ENCODE data around the gene EXOSC2. TPM values are rescaled to one million over a fixed set of nuclear protein-coding genes. Genes with fewer than 3 reads are reported as not detected.

Gene EXOSC2
- total RNA-seq = 10 to 100 TPM; 83.5 to 88.4 TPM
- polyA plus RNA-seq = 24.2 TPM

DNA sequence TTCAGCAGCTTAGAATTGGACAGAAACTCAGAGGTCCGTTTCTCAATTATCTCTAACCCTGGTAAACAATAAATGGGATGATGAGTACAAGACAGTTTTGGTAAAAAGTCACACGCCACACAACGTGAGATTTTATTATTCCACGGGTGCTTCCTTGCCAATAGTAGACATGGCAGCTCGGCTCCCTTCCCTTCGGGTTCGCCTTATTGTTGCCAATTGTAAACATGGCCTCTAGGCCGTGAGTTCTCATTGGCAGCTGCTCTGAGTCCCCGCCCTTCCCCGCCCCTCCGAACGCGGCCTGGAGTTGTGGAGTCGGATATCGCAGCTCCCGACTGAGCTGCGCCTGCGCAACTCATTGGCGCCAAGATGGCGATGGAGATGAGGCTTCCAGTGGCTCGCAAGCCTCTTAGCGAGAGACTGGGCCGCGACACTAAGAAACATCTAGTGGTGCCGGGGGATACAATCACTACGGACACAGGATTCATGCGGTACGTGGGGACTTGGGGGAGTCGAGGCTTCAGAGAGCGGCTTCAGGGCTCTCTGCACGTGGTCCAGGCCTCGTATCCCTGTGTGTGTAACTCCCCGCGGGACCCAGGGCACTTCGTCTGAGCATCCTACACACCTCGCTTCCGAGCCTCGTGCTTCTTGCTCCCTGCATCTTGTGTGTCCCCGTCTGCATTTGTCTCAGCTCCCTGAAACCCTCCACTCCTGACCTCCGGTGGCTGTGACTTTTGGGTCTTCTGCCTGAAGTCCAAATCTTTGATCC, at the start of gene EXOSC2:
TSS of gene EXOSC2 (plus strand) at position 355 of the 766 bp plus-strand sequence. CDS start at position 367, 12 bp downstream.
- peak; percentile 87 to 99 (median 97) for DNase-seq
- peaks cover 5 to 43% (median 10%) of the 10 kb centered on the region in 3 donors for H3K36me3 Mint-ChIP-seq
- ChIA-PET POLR2A (interaction anchor here (0.5 to 1.2 kb wide), 5 partner anchors 12 to 114 kb away, joined by 3 to 7 read pairs (median 3); partner anchors contain the start of gene FUBP3), CTCF (interaction anchor here (0.7 to 5.4 kb wide), 8 partner anchors 8 to 233 kb away, joined by 3 to 39 read pairs (median 5); no protein-coding TSS in a partner anchor)
- Histone ChIP-seq H3K27ac (ENCODE audit: low read depth, low read length) (peak within 1 kb of the TSS; percentile 84), H3K36me3 (ENCODE audit: insufficient read depth, low read length) (peaks cover 19% of the 10 kb centered on the region), H3K4me3 (ENCODE audit: low read length) (peak within 1 kb of the TSS; percentile 98), H3K27me3 (ENCODE audit: insufficient read depth, low read length, poor library complexity, severe bottlenecking) (no peaks in the 10 kb centered on the region), H3K9me3 (ENCODE audit: low read length) (no peaks in the 10 kb centered on the region), H3K4me1 (ENCODE audit: insufficient read depth, low read length) (peaks cover 21% of the 10 kb centered on the region)
- peak within 1 kb of the TSS; percentile 89 to 99 (median 97) for H3K4me3 Mint-ChIP-seq
- H3K4me1 Mint-ChIP-seq = peaks cover 37 to 52% (median 50%) of the 10 kb centered on the region in 3 donors
- H3K27me3 Mint-ChIP-seq = peaks cover 0 to 1% of the 10 kb centered on the region in 2 donors
- H3K9me3 Mint-ChIP-seq = no peaks in the 10 kb centered on the region
- peak within 1 kb of the TSS; percentile 71 to 98 (median 94) for H3K27ac Mint-ChIP-seq

DNA sequence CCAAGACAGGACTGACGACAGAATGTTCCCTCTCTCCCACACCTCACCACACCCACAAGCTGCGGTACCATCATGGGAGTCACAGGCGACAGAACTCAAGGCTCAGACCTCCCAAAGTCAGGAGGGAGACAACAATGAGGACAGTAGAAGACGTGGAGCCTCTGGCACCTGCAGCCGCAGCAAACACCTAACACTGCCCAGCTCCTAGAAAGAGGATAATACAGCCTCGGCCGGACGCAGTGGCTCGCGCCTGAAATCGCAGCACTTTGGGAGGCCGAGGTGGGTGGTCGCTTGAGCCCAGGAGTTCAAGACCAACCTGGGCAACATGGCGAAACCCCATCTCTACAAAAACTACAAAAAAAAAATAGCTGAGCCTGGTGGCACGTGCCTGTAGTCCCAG, 42.4 kb upstream of the EXOSC2 start:
- CTCF ChIA-PET = interaction anchor here (1.2 kb wide), 1 partner anchor 1662 kb away, joined by 3 read pairs; no protein-coding TSS in a partner anchor
- POLR2A ChIA-PET = no interaction called here
- no peak for DNase-seq

DNA sequence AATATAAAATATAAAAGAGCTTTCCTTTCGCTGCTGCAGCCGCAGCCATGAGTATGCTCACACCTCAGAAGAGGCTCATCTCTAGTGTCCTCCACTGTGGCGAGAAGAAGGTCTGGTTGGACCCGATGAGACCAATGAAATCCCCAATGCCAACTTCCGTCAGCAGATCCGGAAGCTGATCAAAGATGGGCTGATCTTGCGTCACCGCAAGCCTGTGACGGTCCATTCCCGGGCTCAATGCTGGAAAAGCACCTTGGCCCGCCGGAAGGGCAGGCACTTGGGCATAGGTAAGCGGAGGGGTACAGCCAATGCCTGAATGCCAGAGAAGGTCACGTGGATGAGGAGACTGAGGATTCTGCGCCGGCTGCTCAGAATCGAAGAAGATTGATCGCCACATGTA, 41.8 kb upstream of the EXOSC2 start:
- no peak overlapping the region for H3K4me3 Mint-ChIP-seq
- ChIA-PET POLR2A (no interaction called here), CTCF (interaction anchor here (1.4 kb wide), 1 partner anchor 32 kb away, joined by 4 read pairs; no protein-coding TSS in a partner anchor)
- H3K27me3 Mint-ChIP-seq = peaks cover 18 to 34% of the 10 kb centered on the region in 2 donors
- no peak for DNase-seq
- Histone ChIP-seq H3K4me1 (ENCODE audit: insufficient read depth, low read length) (no peaks in the 10 kb centered on the region), H3K27ac (ENCODE audit: low read depth, low read length) (no peak overlapping the region), H3K36me3 (ENCODE audit: insufficient read depth, low read length) (no peaks in the 10 kb centered on the region), H3K9me3 (ENCODE audit: low read length) (no peaks in the 10 kb centered on the region), H3K27me3 (ENCODE audit: insufficient read depth, low read length, poor library complexity, severe bottlenecking) (no peaks in the 10 kb centered on the region), H3K4me3 (ENCODE audit: low read length) (no peak overlapping the region)
- peaks cover 0 to 3% (median 0%) of the 10 kb centered on the region in 3 donors for H3K36me3 Mint-ChIP-seq
- H3K27ac Mint-ChIP-seq = no peak overlapping the region
- no peaks in the 10 kb centered on the region for H3K4me1 Mint-ChIP-seq
- peaks cover 0 to 3% (median 2%) of the 10 kb centered on the region in 5 donors for H3K9me3 Mint-ChIP-seq

More for the DNA sequence above, 42.4 kb upstream of the EXOSC2 start:
- Mint-ChIP-seq H3K4me3 (no peak overlapping the region), H3K9me3 (peaks cover 0 to 5% (median 2%) of the 10 kb centered on the region in 5 donors), H3K4me1 (no peaks in the 10 kb centered on the region), H3K27ac (no peak overlapping the region), H3K27me3 (peaks cover 15 to 31% of the 10 kb centered on the region in 2 donors), H3K36me3 (peaks cover 0 to 6% (median 0%) of the 10 kb centered on the region in 3 donors)
- Histone ChIP-seq H3K36me3 (ENCODE audit: insufficient read depth, low read length) (no peaks in the 10 kb centered on the region), H3K4me1 (ENCODE audit: insufficient read depth, low read length) (no peaks in the 10 kb centered on the region), H3K9me3 (ENCODE audit: low read length) (no peaks in the 10 kb centered on the region), H3K27me3 (ENCODE audit: insufficient read depth, low read length, poor library complexity, severe bottlenecking) (no peaks in the 10 kb centered on the region), H3K4me3 (ENCODE audit: low read length) (no peak overlapping the region), H3K27ac (ENCODE audit: low read depth, low read length) (no peak overlapping the region)

GRCh38 chr9:130654879-130655278, 38.7 kb upstream of the EXOSC2 start:
- Histone ChIP-seq H3K36me3 (ENCODE audit: insufficient read depth, low read length) (no peaks in the 10 kb centered on the region), H3K4me1 (ENCODE audit: insufficient read depth, low read length) (no peaks in the 10 kb centered on the region), H3K27me3 (ENCODE audit: insufficient read depth, low read length, poor library complexity, severe bottlenecking) (no peaks in the 10 kb centered on the region), H3K4me3 (ENCODE audit: low read length) (no peak overlapping the region), H3K9me3 (ENCODE audit: low read length) (no peaks in the 10 kb centered on the region), H3K27ac (ENCODE audit: low read depth, low read length) (no peak overlapping the region)
- Mint-ChIP-seq H3K9me3 (peaks cover 0 to 4% (median 0%) of the 10 kb centered on the region in 5 donors), H3K4me3 (no peak overlapping the region), H3K36me3 (no peaks in the 10 kb centered on the region), H3K27me3 (peaks cover 35 to 53% of the 10 kb centered on the region in 2 donors), H3K27ac (no peak overlapping the region), H3K4me1 (peaks cover 0 to 9% (median 1%) of the 10 kb centered on the region in 3 donors)
- ChIA-PET POLR2A (no interaction called here), CTCF (interaction anchor here (1.2 kb wide), 1 partner anchor 52 kb away, joined by 3 read pairs; no protein-coding TSS in a partner anchor)
- no peak for DNase-seq

- Mint-ChIP-seq H3K27me3 (peaks cover 51 to 62% of the 10 kb centered on the region in 2 donors), H3K4me1 (peaks cover 11 to 35% (median 13%) of the 10 kb centered on the region in 3 donors), H3K36me3 (no peaks in the 10 kb centered on the region), H3K27ac (no peak overlapping the region), H3K4me3 (peak overlapping the region in 1 of 7 donors; percentile 29), H3K9me3 (peaks cover 0 to 4% (median 0%) of the 10 kb centered on the region in 5 donors)
- no peak for DNase-seq
- H3K4me1 ChIP-seq (ENCODE audit: insufficient read depth, low read length) = peaks cover 12% of the 10 kb centered on the region
- CTCF ChIA-PET = no interaction called here
- no peak overlapping the region for H3K27ac ChIP-seq (ENCODE audit: low read depth, low read length)
- H3K27me3 ChIP-seq (ENCODE audit: insufficient read depth, low read length, poor library complexity, severe bottlenecking) = peaks cover 22% of the 10 kb centered on the region
- POLR2A ChIA-PET = no interaction called here
- no peak overlapping the region for H3K4me3 ChIP-seq (ENCODE audit: low read length)
- H3K36me3 ChIP-seq (ENCODE audit: insufficient read depth, low read length) = no peaks in the 10 kb centered on the region
- no peaks in the 10 kb centered on the region for H3K9me3 ChIP-seq (ENCODE audit: low read length)
Observed at GRCh38 chr9:130658893-130659698, 34.5 kb upstream of the EXOSC2 start.

- Mint-ChIP-seq H3K27ac (no peak overlapping the region), H3K27me3 (peaks cover 52 to 62% of the 10 kb centered on the region in 2 donors), H3K4me3 (peak overlapping the region in 3 of 7 donors; percentile 52 to 70 (median 58)), H3K9me3 (peaks cover 0 to 4% (median 0%) of the 10 kb centered on the region in 5 donors), H3K36me3 (no peaks in the 10 kb centered on the region), H3K4me1 (peaks cover 11 to 41% (median 13%) of the 10 kb centered on the region in 3 donors)
- ChIA-PET POLR2A (no interaction called here), CTCF (no interaction called here)
- Histone ChIP-seq H3K9me3 (ENCODE audit: low read length) (no peaks in the 10 kb centered on the region), H3K4me1 (ENCODE audit: insufficient read depth, low read length) (peaks cover 12% of the 10 kb centered on the region), H3K36me3 (ENCODE audit: insufficient read depth, low read length) (no peaks in the 10 kb centered on the region), H3K27ac (ENCODE audit: low read depth, low read length) (no peak overlapping the region), H3K27me3 (ENCODE audit: insufficient read depth, low read length, poor library complexity, severe bottlenecking) (peaks cover 22% of the 10 kb centered on the region), H3K4me3 (ENCODE audit: low read length) (no peak overlapping the region)
- no peak for DNase-seq
Observed at GRCh38 chr9:130659699-130660248, 33.8 kb upstream of the EXOSC2 start.

- CTCF ChIA-PET = no interaction called here
Observed at GRCh38 chr9:130660326-130660682, 33.3 kb upstream of the EXOSC2 start.

More at GRCh38 chr9:130660326-130660682, 33.3 kb upstream of the EXOSC2 start:
- Mint-ChIP-seq H3K36me3 (no peaks in the 10 kb centered on the region), H3K27ac (no peak overlapping the region), H3K4me1 (peaks cover 12 to 46% (median 15%) of the 10 kb centered on the region in 3 donors), H3K9me3 (peaks cover 0 to 4% (median 0%) of the 10 kb centered on the region in 5 donors), H3K27me3 (peaks cover 52 to 62% of the 10 kb centered on the region in 2 donors), H3K4me3 (peak overlapping the region in 1 of 7 donors; percentile 58)
- peaks cover 23% of the 10 kb centered on the region for H3K27me3 ChIP-seq (ENCODE audit: insufficient read depth, low read length, poor library complexity, severe bottlenecking)
- no peaks in the 10 kb centered on the region for H3K9me3 ChIP-seq (ENCODE audit: low read length)
- H3K36me3 ChIP-seq (ENCODE audit: insufficient read depth, low read length) = no peaks in the 10 kb centered on the region
- POLR2A ChIA-PET = no interaction called here
- H3K4me3 ChIP-seq (ENCODE audit: low read length) = no peak overlapping the region
- H3K27ac ChIP-seq (ENCODE audit: low read depth, low read length) = no peak overlapping the region
- DNase-seq = no peak
- H3K4me1 ChIP-seq (ENCODE audit: insufficient read depth, low read length) = peaks cover 12% of the 10 kb centered on the region

Measured in CD8-positive, alpha-beta memory T cell (primary cell).